Measurements from ENCODE around the gene PRPF19. TPM values are rescaled to one million over a fixed set of nuclear protein-coding genes. Genes with fewer than 3 reads are reported as not detected.

The PRPF19 gene
- total RNA-seq, 1 experiment from 2014 or later, result 160 TPM

DNA sequence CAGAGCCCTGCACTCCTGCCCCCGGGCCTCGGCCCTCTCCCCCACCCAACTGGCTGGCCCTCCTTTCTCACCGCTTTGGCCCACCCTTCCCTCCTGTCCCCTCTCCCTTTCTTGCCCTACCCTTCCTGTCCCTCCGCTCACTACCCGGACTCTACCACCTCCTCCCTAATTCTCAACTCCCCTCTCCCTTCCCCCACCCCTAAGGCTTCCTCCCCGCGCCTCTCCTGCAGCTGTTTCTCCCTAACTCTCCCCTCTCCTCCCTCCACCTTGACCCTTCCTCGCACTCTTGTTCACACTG, 45.2 kb upstream of the PRPF19 start:
- DNase-seq, result no peak
- BruUV-seq (replicated peaks), result no TSS peak

DNA sequence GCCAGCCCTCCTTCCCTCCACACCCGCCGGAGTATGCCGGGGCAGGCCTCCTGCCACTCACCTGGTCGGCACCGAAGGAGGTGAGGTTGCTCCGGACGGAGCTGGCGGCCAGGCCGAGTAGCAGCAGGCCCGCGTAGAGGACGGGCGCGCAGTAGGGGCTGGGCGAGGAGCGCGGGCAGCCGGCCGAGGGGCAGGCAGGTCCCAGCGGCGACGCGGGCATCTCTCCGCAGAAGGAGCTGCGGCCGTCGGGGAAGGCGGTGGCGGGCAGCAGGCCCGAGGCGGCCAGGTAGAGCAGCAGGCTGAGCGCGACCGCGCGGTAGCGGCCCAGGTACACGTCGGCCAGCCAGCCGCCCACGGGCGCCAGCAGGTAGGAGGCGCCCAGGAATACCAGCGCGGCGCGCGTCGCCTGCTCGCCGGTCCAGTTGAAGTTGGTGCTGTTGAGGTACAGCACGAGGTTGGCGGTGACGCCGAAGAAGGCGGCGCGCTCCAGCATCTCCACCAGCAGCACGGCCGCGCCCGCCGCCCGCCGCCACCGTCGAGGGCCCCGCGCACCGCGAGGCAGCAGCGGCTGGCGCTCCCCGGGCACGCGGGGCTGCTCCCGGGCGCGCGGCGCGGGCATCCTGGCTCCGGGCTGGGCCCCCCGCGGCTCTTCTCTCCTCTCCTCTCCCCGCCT, 44.7 kb upstream of the PRPF19 start:
- Histone ChIP-seq H3K27ac (no peak overlapping the region), H3F3A (ENCODE audit: insufficient read depth, low read depth) (no peaks in the 10 kb centered on the region), H3K27me3 (ENCODE audit: insufficient read depth, low read depth) (no peaks in the 10 kb centered on the region), H3K4me1 (replicated peaks; ENCODE audit: insufficient read depth) (no peaks in the 10 kb centered on the region), H3K9me3 (ENCODE audit: insufficient read depth, low read depth) (no peaks in the 10 kb centered on the region), H3K9me2 (ENCODE audit: insufficient read depth) (no peaks in the 10 kb centered on the region), H4K20me1 (ENCODE audit: insufficient read depth) (no peaks in the 10 kb centered on the region), H3K4me3 (no peak overlapping the region), H3K4me2 (no peak overlapping the region), H3K79me2 (ENCODE audit: low read depth) (no peaks in the 10 kb centered on the region), H3K36me3 (ENCODE audit: low read depth) (no peaks in the 10 kb centered on the region), H2AFZ (no peak overlapping the region)
- intact Hi-C loops (cut with micrococcal nuclease; ENCODE audit: unreplicated experiment), result no loop called here
- no TSS peak for BruUV-seq (replicated peaks)
- POLR2A ChIA-PET (ENCODE audit: unreplicated experiment), result no interaction called here
- CTCF ChIA-PET, result no interaction called here
- TF ChIP-seq, protein P1, sequence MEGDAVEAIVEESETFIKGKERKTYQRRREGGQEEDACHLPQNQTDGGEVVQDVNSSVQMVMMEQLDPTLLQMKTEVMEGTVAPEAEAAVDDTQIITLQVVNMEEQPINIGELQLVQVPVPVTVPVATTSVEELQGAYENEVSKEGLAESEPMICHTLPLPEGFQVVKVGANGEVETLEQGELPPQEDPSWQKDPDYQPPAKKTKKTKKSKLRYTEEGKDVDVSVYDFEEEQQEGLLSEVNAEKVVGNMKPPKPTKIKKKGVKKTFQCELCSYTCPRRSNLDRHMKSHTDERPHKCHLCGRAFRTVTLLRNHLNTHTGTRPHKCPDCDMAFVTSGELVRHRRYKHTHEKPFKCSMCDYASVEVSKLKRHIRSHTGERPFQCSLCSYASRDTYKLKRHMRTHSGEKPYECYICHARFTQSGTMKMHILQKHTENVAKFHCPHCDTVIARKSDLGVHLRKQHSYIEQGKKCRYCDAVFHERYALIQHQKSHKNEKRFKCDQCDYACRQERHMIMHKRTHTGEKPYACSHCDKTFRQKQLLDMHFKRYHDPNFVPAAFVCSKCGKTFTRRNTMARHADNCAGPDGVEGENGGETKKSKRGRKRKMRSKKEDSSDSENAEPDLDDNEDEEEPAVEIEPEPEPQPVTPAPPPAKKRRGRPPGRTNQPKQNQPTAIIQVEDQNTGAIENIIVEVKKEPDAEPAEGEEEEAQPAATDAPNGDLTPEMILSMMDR (conservative IDR thresholded peaks at IDR 0.05), result no peak
- no peak for TF ChIP-seq EZH2 (IDR thresholded peaks at IDR 0.05; ENCODE audit: low read depth)
- no peak for DNase-seq

More for the DNA sequence above, 45.2 kb upstream of the PRPF19 start:
- no peaks in the 10 kb centered on the region for H3K27me3 ChIP-seq (ENCODE audit: insufficient read depth, low read depth)
- intact Hi-C loops (cut with micrococcal nuclease; ENCODE audit: unreplicated experiment), result no loop called here
- ChIA-PET CTCF (no interaction called here), POLR2A (ENCODE audit: unreplicated experiment) (no interaction called here)
- H3K36me3 ChIP-seq (ENCODE audit: low read depth), result no peaks in the 10 kb centered on the region
- H3K4me2 ChIP-seq, result no peak overlapping the region
- no peak overlapping the region for H2AFZ ChIP-seq
- H3K9me2 ChIP-seq (ENCODE audit: insufficient read depth), result no peaks in the 10 kb centered on the region
- no peaks in the 10 kb centered on the region for H3F3A ChIP-seq (ENCODE audit: insufficient read depth, low read depth)
- H3K27ac ChIP-seq, result no peak overlapping the region
- no peaks in the 10 kb centered on the region for H3K79me2 ChIP-seq (ENCODE audit: low read depth)
- no peak overlapping the region for H3K4me3 ChIP-seq
- no peaks in the 10 kb centered on the region for H4K20me1 ChIP-seq (ENCODE audit: insufficient read depth)
- H3K4me1 ChIP-seq (replicated peaks; ENCODE audit: insufficient read depth), result no peaks in the 10 kb centered on the region
- H3K9me3 ChIP-seq (ENCODE audit: insufficient read depth, low read depth), result no peaks in the 10 kb centered on the region
- TF ChIP-seq EZH2 (IDR thresholded peaks at IDR 0.05; ENCODE audit: low read depth), result no peak
- TF ChIP-seq, protein P1 (conservative IDR thresholded peaks at IDR 0.05), result no peak

DNA sequence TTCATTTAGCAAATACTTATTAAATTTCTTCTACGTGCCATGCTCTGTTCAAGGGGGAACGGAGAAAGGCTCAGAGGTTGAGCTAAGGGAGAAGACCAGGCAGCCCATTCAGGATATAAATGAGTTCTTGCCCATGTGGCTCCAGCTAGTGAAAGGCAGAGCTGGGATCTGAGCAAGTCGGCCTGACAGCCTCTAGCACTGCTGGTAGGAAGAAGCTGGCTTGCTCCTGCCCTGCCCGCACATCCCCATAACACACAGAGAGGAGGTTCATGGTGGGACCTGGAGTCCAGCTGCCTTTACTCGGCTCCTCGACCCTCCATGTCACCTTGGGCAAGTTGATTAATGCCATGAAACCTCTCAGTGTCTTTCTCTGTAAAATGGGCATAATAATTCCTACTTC, 43.6 kb upstream of the PRPF19 start:
- H3K27ac ChIP-seq, result no peak overlapping the region
- POLR2A ChIA-PET (ENCODE audit: unreplicated experiment), result interaction anchor here (0.6 kb wide), 1 partner anchor 38 kb away, joined by 9 read pairs; no protein-coding TSS in a partner anchor
- H3K36me3 ChIP-seq (ENCODE audit: low read depth), result no peaks in the 10 kb centered on the region
- no peaks in the 10 kb centered on the region for H4K20me1 ChIP-seq (ENCODE audit: insufficient read depth)
- CTCF ChIA-PET, result no interaction called here
- H3K9me3 ChIP-seq (ENCODE audit: insufficient read depth, low read depth), result no peaks in the 10 kb centered on the region
- H3K4me2 ChIP-seq, result no peak overlapping the region
- no peaks in the 10 kb centered on the region for H3K4me1 ChIP-seq (replicated peaks; ENCODE audit: insufficient read depth)
- no peaks in the 10 kb centered on the region for H3K9me2 ChIP-seq (ENCODE audit: insufficient read depth)
- no peaks in the 10 kb centered on the region for H3K79me2 ChIP-seq (ENCODE audit: low read depth)
- no peak for DNase-seq
- intact Hi-C loops (cut with micrococcal nuclease; ENCODE audit: unreplicated experiment), result no loop called here
- TF ChIP-seq, protein P1 (conservative IDR thresholded peaks at IDR 0.05), result no peak
- TF ChIP-seq EZH2 (IDR thresholded peaks at IDR 0.05; ENCODE audit: low read depth), result no peak
- H3F3A ChIP-seq (ENCODE audit: insufficient read depth, low read depth), result no peaks in the 10 kb centered on the region
- H3K4me3 ChIP-seq, result no peak overlapping the region
- BruUV-seq (replicated peaks), result no TSS peak
- no peak overlapping the region for H2AFZ ChIP-seq
- H3K27me3 ChIP-seq (ENCODE audit: insufficient read depth, low read depth), result no peaks in the 10 kb centered on the region

Data from PC-9 (cell line).